ENCODE data around the gene ROR2. TPM values are rescaled to one million over a fixed set of nuclear protein-coding genes. Genes with fewer than 3 reads are reported as not detected.

Gene ROR2
- total RNA-seq, 1 experiment from 2014 or later, result 5.9 TPM

DNA sequence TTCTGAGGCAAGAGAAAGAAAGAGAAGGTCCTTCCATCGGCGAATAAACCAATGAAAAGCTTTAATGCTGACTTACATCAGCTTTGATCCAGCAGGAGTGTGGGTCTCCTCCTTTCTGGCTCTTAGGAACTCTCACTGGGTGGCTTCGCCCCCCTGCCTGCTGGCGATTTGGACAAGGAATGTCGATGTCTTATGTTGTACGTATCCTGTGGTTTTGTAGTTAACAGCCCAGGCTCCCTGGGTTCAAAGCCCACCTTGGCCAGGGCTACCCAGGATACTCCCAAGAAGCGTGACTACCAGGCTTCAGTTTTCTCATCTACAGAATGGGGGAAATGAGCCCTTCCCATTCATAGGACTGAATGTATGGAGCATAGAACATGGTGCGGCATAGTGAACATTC lies 124.2 kb downstream of the ROR2 start:
- BruUV-seq (replicated peaks), result no TSS peak
- intact Hi-C loops (cut with micrococcal nuclease; ENCODE audit: unreplicated experiment), result no loop called here
- Histone ChIP-seq H3K4me1 (ENCODE audit: control insufficient read depth, insufficient read depth, low read length) (no peaks in the 10 kb centered on the region), H3K27me3 (ENCODE audit: control insufficient read depth, insufficient read depth, low read length) (no peaks in the 10 kb centered on the region), H3K36me3 (ENCODE audit: control insufficient read depth, insufficient read depth, low read length) (no peaks in the 10 kb centered on the region), H3K9me3 (ENCODE audit: control insufficient read depth, insufficient read depth, low read depth, low read length) (no peaks in the 10 kb centered on the region), H3K4me3 (ENCODE audit: low read depth in 2 of 2, low read length in 2 of 2) (no peak overlapping the region), H3K27ac (ENCODE audit: low read length) (no peak overlapping the region)
- TF ChIP-seq SIN3A (IDR thresholded peaks at IDR 0.05; ENCODE audit: borderline replicate concordance, insufficient read depth, low read depth, low read length) (no peak), POLR2AphosphoS5 (IDR thresholded peaks at IDR 0.05; ENCODE audit: low read depth, low read length) (no peak), TCF7L2 (IDR thresholded peaks at IDR 0.05; ENCODE audit: low read depth, low read length) (no peak)
- TF ChIP-seq, protein P1, sequence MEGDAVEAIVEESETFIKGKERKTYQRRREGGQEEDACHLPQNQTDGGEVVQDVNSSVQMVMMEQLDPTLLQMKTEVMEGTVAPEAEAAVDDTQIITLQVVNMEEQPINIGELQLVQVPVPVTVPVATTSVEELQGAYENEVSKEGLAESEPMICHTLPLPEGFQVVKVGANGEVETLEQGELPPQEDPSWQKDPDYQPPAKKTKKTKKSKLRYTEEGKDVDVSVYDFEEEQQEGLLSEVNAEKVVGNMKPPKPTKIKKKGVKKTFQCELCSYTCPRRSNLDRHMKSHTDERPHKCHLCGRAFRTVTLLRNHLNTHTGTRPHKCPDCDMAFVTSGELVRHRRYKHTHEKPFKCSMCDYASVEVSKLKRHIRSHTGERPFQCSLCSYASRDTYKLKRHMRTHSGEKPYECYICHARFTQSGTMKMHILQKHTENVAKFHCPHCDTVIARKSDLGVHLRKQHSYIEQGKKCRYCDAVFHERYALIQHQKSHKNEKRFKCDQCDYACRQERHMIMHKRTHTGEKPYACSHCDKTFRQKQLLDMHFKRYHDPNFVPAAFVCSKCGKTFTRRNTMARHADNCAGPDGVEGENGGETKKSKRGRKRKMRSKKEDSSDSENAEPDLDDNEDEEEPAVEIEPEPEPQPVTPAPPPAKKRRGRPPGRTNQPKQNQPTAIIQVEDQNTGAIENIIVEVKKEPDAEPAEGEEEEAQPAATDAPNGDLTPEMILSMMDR (IDR thresholded peaks at IDR 0.05), result no peak
- TF ChIP-seq, protein P2, sequence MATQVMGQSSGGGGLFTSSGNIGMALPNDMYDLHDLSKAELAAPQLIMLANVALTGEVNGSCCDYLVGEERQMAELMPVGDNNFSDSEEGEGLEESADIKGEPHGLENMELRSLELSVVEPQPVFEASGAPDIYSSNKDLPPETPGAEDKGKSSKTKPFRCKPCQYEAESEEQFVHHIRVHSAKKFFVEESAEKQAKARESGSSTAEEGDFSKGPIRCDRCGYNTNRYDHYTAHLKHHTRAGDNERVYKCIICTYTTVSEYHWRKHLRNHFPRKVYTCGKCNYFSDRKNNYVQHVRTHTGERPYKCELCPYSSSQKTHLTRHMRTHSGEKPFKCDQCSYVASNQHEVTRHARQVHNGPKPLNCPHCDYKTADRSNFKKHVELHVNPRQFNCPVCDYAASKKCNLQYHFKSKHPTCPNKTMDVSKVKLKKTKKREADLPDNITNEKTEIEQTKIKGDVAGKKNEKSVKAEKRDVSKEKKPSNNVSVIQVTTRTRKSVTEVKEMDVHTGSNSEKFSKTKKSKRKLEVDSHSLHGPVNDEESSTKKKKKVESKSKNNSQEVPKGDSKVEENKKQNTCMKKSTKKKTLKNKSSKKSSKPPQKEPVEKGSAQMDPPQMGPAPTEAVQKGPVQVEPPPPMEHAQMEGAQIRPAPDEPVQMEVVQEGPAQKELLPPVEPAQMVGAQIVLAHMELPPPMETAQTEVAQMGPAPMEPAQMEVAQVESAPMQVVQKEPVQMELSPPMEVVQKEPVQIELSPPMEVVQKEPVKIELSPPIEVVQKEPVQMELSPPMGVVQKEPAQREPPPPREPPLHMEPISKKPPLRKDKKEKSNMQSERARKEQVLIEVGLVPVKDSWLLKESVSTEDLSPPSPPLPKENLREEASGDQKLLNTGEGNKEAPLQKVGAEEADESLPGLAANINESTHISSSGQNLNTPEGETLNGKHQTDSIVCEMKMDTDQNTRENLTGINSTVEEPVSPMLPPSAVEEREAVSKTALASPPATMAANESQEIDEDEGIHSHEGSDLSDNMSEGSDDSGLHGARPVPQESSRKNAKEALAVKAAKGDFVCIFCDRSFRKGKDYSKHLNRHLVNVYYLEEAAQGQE (IDR thresholded peaks at IDR 0.05; ENCODE audit: insufficient read depth in 1 of 2, low read depth in 2 of 2, low read length in 1 of 2), result no peak
- ChIA-PET POLR2A (no interaction called here), CTCF (no interaction called here)
- DNase-seq (ENCODE audit: low read depth, low spot score), result no peak
- in situ Hi-C loops (cut with HindIII; ENCODE audit: low pct_unique_long_range_greater_than_20kb, low sequenced_read_pairs), result no loop called here
- no peak for ATAC-seq

GRCh38 chr9:91825422-91825821 lies 124.6 kb downstream of the ROR2 start:
- no peak for DNase-seq (ENCODE audit: low read depth, low spot score)
- BruUV-seq (replicated peaks), result no TSS peak
- intact Hi-C loops (cut with micrococcal nuclease; ENCODE audit: unreplicated experiment), result no loop called here
- Histone ChIP-seq H3K27me3 (ENCODE audit: control insufficient read depth, insufficient read depth, low read length) (no peaks in the 10 kb centered on the region), H3K4me3 (ENCODE audit: low read depth in 2 of 2, low read length in 2 of 2) (no peak overlapping the region), H3K9me3 (ENCODE audit: control insufficient read depth, insufficient read depth, low read depth, low read length) (no peaks in the 10 kb centered on the region), H3K4me1 (ENCODE audit: control insufficient read depth, insufficient read depth, low read length) (no peaks in the 10 kb centered on the region), H3K27ac (ENCODE audit: low read length) (no peak overlapping the region), H3K36me3 (ENCODE audit: control insufficient read depth, insufficient read depth, low read length) (no peaks in the 10 kb centered on the region)
- no peak for ATAC-seq
- CTCF ChIA-PET, result no interaction called here
- in situ Hi-C loops (cut with HindIII; ENCODE audit: low pct_unique_long_range_greater_than_20kb, low sequenced_read_pairs), result no loop called here
- TF ChIP-seq POLR2AphosphoS5 (IDR thresholded peaks at IDR 0.05; ENCODE audit: low read depth, low read length), result no peak
- no peak for TF ChIP-seq SIN3A (IDR thresholded peaks at IDR 0.05; ENCODE audit: borderline replicate concordance, insufficient read depth, low read depth, low read length)
- TF ChIP-seq, protein P2 (IDR thresholded peaks at IDR 0.05; ENCODE audit: insufficient read depth in 1 of 2, low read depth in 2 of 2, low read length in 1 of 2), result no peak
- TF ChIP-seq, protein P1 (IDR thresholded peaks at IDR 0.05), result no peak
- TF ChIP-seq TCF7L2 (IDR thresholded peaks at IDR 0.05; ENCODE audit: low read depth, low read length), result no peak
- POLR2A ChIA-PET, result no interaction called here

All from Panc1 (cell line).